HG02588 (cell line): Measurements from ENCODE around the gene TTC7B.

Experiments used
- ATAC-seq: cut with Tn5 transposase; IDR thresholded peaks from one replicate; pipeline ENCODE4 v1.9.1; 2021; ENCODE audit warnings: mild to moderate bottlenecking, moderate library complexity; ENCODE audit not compliant: unreplicated experiment

The TTC7B gene

DNA sequence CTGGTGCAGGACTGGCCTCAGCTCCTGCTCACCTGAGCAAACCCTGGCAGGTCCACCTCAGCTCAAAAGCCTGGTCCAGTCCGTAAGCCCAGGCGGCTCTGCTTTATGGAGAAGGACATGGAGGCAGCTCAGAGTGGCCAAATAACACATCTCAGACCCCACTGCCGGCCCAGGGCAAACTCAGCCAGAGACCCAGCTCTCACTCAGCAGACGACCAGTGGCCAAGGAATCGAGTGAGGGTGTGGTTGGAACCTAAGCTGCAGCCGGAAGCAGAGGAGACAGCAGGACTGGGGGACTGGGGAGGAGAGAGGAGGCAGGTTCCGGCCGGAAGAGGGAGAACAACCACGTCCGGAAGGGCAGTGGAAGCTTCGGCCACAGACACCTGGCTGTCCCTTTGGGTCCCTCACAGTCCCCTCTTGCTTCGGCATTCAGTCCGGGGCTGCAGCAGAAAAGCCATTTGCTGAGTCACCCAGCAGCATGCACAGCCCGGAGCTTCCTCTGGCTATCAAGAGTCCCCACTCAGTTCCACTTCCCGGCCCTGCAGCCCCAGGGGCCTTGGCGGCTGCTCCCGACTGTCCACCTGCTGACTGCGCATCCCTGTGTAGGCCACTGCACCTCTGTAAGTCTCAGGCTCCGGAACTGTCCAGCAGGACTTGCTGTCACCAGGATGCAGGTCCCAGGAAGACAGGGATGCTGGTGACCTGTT lies 315.4 kb downstream of the TTC7B start:
- no peak for ATAC-seq

DNA sequence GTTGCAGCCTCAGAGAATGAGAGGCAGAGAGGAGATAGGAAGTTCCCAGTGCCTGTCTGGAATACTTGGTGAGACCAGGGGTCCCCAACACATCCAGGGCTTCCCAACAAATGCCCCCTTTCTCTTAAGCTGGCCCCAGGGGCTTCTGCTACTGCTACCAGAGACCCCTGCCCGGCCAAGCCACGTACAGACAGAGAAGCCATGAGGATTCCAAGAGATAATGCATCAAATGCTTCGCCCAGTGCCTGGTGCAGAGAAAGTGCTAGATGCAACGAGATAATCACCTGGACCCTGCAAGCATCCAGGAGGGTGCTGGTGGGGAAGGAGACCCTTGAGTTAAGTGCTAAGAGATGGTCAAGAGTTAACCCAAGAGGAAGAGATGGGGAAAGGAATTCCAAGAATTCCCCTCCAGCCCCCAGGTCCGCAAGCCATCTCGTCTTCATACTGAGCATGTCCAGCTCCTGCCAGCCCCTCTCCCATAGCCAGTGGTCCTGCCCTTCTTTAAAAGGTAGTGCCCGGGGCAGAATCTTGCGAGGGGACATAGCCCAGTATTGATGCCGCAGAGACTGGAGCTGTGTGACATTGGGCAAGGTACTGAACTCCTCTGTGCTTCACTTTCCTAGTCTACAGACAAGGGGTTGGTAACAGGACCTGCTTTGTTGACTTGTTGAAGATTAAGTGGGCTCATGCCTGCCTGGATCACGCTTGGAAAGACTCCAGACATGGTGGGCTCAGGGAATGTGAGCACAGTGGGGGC lies 316.1 kb downstream of the TTC7B start:
- no peak for ATAC-seq

GRCh38 chr14:90499121-90499520 lies 317.1 kb downstream of the TTC7B start:
- ATAC-seq = no peak

GRCh38 chr14:90498198-90498597 lies 318.0 kb downstream of the TTC7B start:
- no peak for ATAC-seq

GRCh38 chr14:90496379-90496778 lies 319.9 kb downstream of the TTC7B start:
- no peak for ATAC-seq

- no peak for ATAC-seq
Observed at GRCh38 chr14:90495357-90496276, 320.6 kb downstream of the TTC7B start.

- no peak for ATAC-seq
Observed at GRCh38 chr14:90491911-90492531, 324.2 kb downstream of the TTC7B start.

DNA sequence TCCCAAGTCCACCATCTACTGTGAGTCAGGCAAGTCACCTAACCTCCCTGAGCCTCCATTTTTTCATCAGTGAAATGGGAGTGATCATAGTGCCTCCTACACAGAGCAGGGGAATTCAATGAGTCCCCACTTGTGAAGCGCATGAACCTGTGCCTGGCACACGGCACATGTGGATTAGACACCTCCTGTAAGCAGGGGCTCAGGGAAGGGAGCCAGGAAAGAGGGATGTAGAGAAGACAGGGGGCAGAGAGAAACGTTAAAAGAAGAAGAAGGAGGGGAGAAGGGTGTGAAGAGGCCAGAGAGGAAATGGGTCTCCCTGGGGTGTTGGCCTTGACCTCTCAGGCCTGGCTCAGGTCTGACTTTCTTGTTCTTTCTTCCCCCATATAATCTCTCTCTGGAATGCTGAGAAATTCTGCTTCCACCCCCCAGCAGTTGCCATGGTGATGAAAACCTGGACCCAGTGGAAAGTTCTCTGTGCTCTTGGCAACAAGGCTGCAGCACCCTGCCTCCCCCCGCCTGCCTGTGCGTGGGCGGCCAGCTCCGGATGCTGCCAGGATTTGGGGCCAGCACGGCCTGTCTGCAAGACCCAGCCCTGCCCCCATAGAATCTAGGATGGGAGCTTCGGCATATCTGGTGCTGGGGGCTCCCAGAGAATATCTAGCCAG lies 324.9 kb downstream of the TTC7B start:
- ATAC-seq = no peak

DNA sequence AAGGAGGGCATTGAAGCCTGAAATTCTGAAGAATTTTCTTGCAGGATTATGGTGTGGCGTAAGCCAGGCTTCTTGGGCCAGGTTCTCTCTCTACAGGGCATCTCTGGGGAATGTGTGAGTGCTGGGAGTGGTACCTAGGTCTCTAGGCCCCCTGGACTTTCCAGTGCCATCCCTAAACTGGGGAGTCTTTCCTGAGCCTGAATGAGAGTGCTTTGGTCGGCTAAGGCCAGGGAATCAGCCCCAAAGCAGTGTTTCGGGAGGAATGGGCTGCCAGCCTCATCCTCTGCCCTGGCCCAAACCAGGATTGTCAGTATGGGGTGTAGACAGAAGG lies 325.5 kb downstream of the TTC7B start:
- ATAC-seq = no peak

GRCh38 chr14:90489916-90490719 lies 326.1 kb downstream of the TTC7B start:
- no peak for ATAC-seq

DNA sequence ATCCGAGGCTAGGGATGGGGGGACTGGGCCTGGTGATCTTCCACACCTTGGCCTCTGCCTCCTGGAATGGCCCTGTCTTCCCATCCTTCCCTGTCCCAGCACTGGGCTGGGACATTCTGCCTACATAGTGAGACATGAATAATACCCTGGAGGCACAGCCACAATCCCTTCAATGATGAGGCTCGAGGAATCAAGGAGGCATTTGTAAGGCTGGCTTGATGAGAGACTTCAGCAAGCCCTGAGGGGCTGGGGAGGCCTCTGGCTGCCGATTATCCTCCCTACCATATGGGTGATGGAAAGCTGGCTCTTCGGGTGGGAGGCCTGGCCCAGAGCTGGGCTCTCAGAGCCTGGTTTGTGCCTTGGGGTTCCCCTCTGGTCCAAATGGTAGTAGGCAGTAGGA lies 326.9 kb downstream of the TTC7B start:
- no peak for ATAC-seq

DNA sequence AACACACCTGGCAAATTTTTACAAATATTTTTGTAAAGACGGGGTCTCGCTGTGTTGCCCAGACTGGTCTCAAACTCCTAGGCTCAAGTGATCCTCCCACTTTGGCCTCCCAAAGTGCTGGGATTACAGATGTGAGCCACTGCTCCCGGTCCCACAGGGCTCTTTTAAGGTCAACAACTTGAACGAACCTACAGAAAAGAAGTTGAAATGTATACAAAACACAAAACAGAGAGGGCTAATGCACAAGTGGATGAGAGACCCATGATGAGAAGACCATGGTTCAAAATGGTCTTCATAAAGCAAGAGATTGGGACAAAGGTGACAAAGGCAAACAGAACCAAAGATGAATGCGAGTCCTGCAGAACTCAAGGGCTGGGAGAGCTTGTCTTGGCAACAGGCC lies 328.0 kb downstream of the TTC7B start:
- no peak for ATAC-seq

GRCh38 chr14:90487462-90487861 lies 328.8 kb downstream of the TTC7B start:
- no peak for ATAC-seq

- no peak for ATAC-seq
Observed at GRCh38 chr14:90487031-90487430, 329.2 kb downstream of the TTC7B start.

DNA sequence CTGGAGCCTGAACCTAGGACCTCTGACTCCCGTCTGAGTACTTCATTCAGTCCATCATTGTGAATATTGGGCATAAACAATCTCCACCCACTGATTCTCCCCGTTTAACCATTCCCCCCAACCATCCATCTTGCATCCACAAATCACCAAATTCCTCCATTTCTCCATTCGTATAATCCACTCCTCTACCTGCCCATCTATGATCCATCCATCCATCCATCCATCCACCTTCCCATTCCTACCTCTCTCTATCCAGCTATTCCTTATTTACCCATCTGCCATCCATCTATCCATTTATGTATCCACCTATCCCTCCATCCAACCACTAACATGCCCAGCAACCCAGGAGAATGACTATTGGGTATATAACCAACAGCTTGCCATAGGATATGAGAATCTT lies 331.9 kb downstream of the TTC7B start:
- no peak for ATAC-seq

- no peak for ATAC-seq
Observed at GRCh38 chr14:90483571-90483974, 332.7 kb downstream of the TTC7B start.

GRCh38 chr14:90483117-90483516 lies 333.1 kb downstream of the TTC7B start:
- no peak for ATAC-seq

DNA sequence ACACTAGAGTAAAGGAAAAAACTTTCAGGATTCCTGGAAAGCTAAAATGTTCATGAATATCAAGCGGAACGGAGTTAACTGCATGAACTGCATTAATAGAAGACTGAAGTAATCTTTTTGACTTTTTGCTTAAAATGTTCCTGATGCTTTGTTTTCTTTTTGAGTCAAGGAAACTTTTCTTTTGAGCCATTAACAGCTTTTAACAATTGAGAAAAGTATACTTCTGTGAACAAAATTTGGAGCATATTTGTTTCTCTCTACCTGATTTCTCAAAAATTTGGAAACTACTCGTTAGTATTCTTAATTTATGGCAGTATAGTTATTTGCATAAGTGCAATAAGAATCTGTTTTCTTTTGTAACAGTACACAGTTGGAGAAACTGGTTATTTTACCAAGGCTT lies 340.9 kb downstream of the TTC7B start:
- no peak for ATAC-seq
